SU-DHL-6 (cell line): ENCODE data around the gene BEND6.

Experiments used
- EZH2phosphoT487 ChIP-seq: fragments of 200-600 bp; sonication (generic), shearing (Covaris generic); conservative IDR thresholded peaks from 2 replicates; pipeline ENCODE4 v1.6.1; 2018; ENCODE audit warnings: mild to moderate bottlenecking, antibody characterized with exemption, low read length, moderate library complexity, mixed read lengths
- TF ChIP-seq, protein P1 (sequence below): fragments of 200-600 bp; sonication (generic); IDR thresholded peaks from one replicate; pipeline ENCODE4 v1.5.1; 2017; ENCODE audit warnings: antibody characterized with exemption, mild to moderate bottlenecking, low read length, moderate library complexity; ENCODE audit not compliant: insufficient read depth, poor library complexity, severe bottlenecking

GRCh38 chr6:56934876-56935275, 20.0 kb upstream of the BEND6 start:
- TF ChIP-seq, protein P1, sequence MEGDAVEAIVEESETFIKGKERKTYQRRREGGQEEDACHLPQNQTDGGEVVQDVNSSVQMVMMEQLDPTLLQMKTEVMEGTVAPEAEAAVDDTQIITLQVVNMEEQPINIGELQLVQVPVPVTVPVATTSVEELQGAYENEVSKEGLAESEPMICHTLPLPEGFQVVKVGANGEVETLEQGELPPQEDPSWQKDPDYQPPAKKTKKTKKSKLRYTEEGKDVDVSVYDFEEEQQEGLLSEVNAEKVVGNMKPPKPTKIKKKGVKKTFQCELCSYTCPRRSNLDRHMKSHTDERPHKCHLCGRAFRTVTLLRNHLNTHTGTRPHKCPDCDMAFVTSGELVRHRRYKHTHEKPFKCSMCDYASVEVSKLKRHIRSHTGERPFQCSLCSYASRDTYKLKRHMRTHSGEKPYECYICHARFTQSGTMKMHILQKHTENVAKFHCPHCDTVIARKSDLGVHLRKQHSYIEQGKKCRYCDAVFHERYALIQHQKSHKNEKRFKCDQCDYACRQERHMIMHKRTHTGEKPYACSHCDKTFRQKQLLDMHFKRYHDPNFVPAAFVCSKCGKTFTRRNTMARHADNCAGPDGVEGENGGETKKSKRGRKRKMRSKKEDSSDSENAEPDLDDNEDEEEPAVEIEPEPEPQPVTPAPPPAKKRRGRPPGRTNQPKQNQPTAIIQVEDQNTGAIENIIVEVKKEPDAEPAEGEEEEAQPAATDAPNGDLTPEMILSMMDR = no peak
- TF ChIP-seq EZH2phosphoT487 = no peak
